A549 (cell line): Measurements from ENCODE around the gene MLLT1.

Experiments
- KDM1A ChIP-seq: fragments of 200-600 bp; sonication (generic); IDR thresholded peaks from 2 replicates; pipeline ENCODE4 v1.6.1; 2016; ENCODE audit warnings: low read depth, mild to moderate bottlenecking
- KDM5A ChIP-seq: fragments of 200-600 bp; sonication (generic); IDR thresholded peaks from 2 replicates; pipeline ENCODE4 v1.6.1; 2016; ENCODE audit warnings: antibody characterized with exemption, mild to moderate bottlenecking
- MYC ChIP-seq: IDR thresholded peaks from 2 replicates; pipeline ENCODE4 v1.6.1; 2012; ENCODE audit warnings: mild to moderate bottlenecking, inconsistent platforms, low read length, improper control_type of control experiment, borderline replicate concordance
- POLR2A ChIP-seq: IDR thresholded peaks from 2 replicates; pipeline ENCODE4 v1.6.1; 2012; ENCODE audit warnings: mild to moderate bottlenecking, low read length
- RCOR1 ChIP-seq: fragments of 150-350 bp; IDR thresholded peaks from 2 replicates; pipeline ENCODE4 v1.6.1; 2014; ENCODE audit warnings: antibody characterized with exemption, low read length, low read depth
- SREBF2 ChIP-seq: fragments of 450-650 bp; IDR thresholded peaks from 2 replicates; pipeline ENCODE4 v1.6.1; 2014; ENCODE audit warnings: mild to moderate bottlenecking, moderate library complexity
- TP53 ChIP-seq: fragments of 250-450 bp; sonication (Bioruptor Pico); IDR thresholded peaks from 2 replicates; pipeline ENCODE4 v1.5.0; 2021; ENCODE audit warnings: mild to moderate bottlenecking, moderate library complexity
- ZNF302 ChIP-seq: fragments of 250-450 bp; sonication (Bioruptor Pico); IDR thresholded peaks from 2 replicates; pipeline ENCODE4 v1.9.0; 2021; ENCODE audit warnings: inconsistent platforms, mild to moderate bottlenecking, moderate library complexity
- TF ChIP-seq, protein P1 (sequence below): fragments of >200 bp; sonication (Bioruptor Twin); formaldehyde crosslinking; IDR thresholded peaks from 3 replicates; pipeline ENCODE4 v1.5.1; 2016

DNA sequence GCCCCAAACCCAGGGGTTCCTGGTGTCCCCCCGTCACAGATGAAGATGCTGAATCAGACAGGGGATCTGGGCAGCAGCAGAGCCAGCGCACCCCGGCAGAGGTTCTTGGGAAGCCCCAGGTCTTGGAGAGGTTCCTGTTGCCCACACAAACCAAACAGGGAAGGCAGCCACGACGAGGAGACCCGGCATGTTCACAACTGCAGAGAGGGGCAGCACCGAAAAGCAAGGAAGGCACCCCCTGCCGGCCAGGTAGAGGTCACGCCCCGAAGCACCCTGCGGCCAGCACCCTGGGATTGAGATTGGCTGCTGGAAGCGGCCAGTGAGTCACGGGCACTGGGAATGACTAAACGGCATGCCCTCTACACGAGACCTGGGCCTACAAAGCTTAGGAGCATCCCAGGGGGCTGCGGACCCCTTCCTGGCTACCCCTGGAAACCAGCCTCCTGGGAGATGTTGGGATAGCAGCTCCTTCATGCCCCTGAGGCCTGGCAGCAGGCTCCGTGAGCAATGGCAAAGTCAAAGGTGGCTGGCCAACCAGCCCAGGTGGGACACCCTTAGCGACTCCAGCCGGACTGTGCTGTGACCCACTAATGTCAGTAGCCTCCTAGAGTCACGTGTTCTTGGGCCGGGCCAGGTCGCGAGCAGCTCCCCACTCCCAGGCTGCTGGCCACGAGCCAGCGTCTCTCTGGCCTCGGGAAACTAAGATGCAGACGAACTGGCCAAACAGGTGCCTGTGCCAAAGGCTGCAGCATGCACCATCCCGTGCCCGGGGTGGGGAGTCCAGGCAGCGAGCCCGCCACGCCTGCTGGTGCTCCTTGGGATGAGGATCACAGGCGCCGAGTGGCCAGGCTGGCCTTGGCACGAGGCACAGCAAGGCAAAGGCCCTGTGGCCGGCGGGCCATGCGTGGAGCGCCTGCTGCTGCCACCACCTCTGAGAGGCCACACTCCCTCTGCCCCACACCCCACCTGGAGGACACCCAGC lies 43.2 kb downstream of the MLLT1 start:
- TF ChIP-seq, protein P1, sequence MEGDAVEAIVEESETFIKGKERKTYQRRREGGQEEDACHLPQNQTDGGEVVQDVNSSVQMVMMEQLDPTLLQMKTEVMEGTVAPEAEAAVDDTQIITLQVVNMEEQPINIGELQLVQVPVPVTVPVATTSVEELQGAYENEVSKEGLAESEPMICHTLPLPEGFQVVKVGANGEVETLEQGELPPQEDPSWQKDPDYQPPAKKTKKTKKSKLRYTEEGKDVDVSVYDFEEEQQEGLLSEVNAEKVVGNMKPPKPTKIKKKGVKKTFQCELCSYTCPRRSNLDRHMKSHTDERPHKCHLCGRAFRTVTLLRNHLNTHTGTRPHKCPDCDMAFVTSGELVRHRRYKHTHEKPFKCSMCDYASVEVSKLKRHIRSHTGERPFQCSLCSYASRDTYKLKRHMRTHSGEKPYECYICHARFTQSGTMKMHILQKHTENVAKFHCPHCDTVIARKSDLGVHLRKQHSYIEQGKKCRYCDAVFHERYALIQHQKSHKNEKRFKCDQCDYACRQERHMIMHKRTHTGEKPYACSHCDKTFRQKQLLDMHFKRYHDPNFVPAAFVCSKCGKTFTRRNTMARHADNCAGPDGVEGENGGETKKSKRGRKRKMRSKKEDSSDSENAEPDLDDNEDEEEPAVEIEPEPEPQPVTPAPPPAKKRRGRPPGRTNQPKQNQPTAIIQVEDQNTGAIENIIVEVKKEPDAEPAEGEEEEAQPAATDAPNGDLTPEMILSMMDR = no peak
- TF ChIP-seq MYC = no peak
- TF ChIP-seq POLR2A = no peak
- no peak for TF ChIP-seq TP53 (CRISPR knock-in tag)
- TF ChIP-seq SREBF2 = no peak
- no peak for TF ChIP-seq KDM5A
- TF ChIP-seq KDM1A = no peak
- no peak for TF ChIP-seq ZNF302 (CRISPR knock-in tag)
- TF ChIP-seq RCOR1 = no peak
